Neural progenitor cell (in vitro differentiated cells): Measurements from ENCODE around the gene RPS27L. TPM values are rescaled to one million over a fixed set of nuclear protein-coding genes. Genes with fewer than 3 reads are reported as not detected.

Experiments
- DNase-seq: peaks from one replicate; pipeline ENCODE4 v3.0.0-alpha.2; 2016; ENCODE audit warnings: low spot score
- H2AFZ ChIP-seq: fragments of 200-600 bp; sonication (generic); replicated peaks from 2 replicates; pipeline ENCODE4 v1.6.1; 2016; ENCODE audit warnings: antibody characterized with exemption
- H3F3A ChIP-seq: fragments of 200-600 bp; sonication (generic); 2 replicates; pipeline ENCODE4 v1.6.1; 2016; ENCODE audit warnings: antibody characterized with exemption, low read depth
- H3K27ac ChIP-seq: fragments of 200-600 bp; sonication (generic); 2 replicates; pipeline ENCODE4 v1.5.1; 2016; ENCODE audit warnings: mild to moderate bottlenecking
- H3K27me3 ChIP-seq: fragments of 200-600 bp; sonication (generic); 2 replicates; pipeline ENCODE4 v1.6.1; 2016; ENCODE audit warnings: mild to moderate bottlenecking, moderate library complexity
- H3K36me3 ChIP-seq: fragments of 200-600 bp; sonication (generic); 2 replicates; pipeline ENCODE4 v1.5.1; 2016
- H3K4me1 ChIP-seq: fragments of 200-600 bp; sonication (generic); 2 replicates; pipeline ENCODE4 v1.6.1; 2016; ENCODE audit warnings: mixed run types
- H3K4me2 ChIP-seq: fragments of 200-600 bp; sonication (generic); 2 replicates; pipeline ENCODE4 v1.6.1; 2016
- H3K4me3 ChIP-seq: fragments of 200-600 bp; sonication (generic); 2 replicates; pipeline ENCODE4 v1.5.1; 2016
- H3K79me2 ChIP-seq: fragments of 200-600 bp; sonication (generic); 2 replicates; pipeline ENCODE4 v1.6.1; 2016; ENCODE audit warnings: low read depth
- H3K9ac ChIP-seq: fragments of 200-600 bp; sonication (generic); 2 replicates; pipeline ENCODE4 v1.6.1; 2016
- H3K9me3 ChIP-seq: fragments of 200-600 bp; sonication (generic); 2 replicates; pipeline ENCODE4 v1.5.1; 2016; ENCODE audit warnings: low read depth
- H4K20me1 ChIP-seq: fragments of 200-600 bp; sonication (generic); 2 replicates; pipeline ENCODE4 v1.6.1; 2016; ENCODE audit warnings: low read depth
- H3K27ac Mint-ChIP-seq: 3 replicates; pipeline ENCODE4 v1.8.0; 2021; ENCODE audit warnings: mixed read lengths
- H3K27me3 Mint-ChIP-seq: 2 replicates; pipeline ENCODE4 v1.8.0; 2022; ENCODE audit warnings: low read depth, mild to moderate bottlenecking, inconsistent platforms, moderate library complexity, mixed read lengths; ENCODE audit not compliant: insufficient read depth
- H3K36me3 Mint-ChIP-seq: 3 replicates; pipeline ENCODE4 v1.8.0; 2021; ENCODE audit warnings: mixed read lengths
- H3K4me1 Mint-ChIP-seq: 3 replicates; pipeline ENCODE4 v1.8.0; 2021; ENCODE audit warnings: mixed read lengths
- H3K4me3 Mint-ChIP-seq: 3 replicates; pipeline ENCODE4 v1.8.0; 2021; ENCODE audit warnings: mild to moderate bottlenecking, moderate library complexity, mixed read lengths
- H3K9me3 Mint-ChIP-seq: 3 replicates; pipeline ENCODE4 v1.8.0; 2020; ENCODE audit warnings: mixed read lengths
- CTCF ChIP-seq: fragments of 200-600 bp; sonication (generic); IDR thresholded peaks from 2 replicates; pipeline ENCODE4 v1.5.1; 2017; ENCODE audit warnings: antibody characterized with exemption, mild to moderate bottlenecking
- EZH2 ChIP-seq: fragments of 200-600 bp; sonication (generic); IDR thresholded peaks from 2 replicates; pipeline ENCODE4 v1.6.1; 2017; ENCODE audit warnings: antibody characterized with exemption, mild to moderate bottlenecking, moderate library complexity
- EZH2phosphoT487 ChIP-seq: fragments of 200-600 bp; sonication (generic); IDR thresholded peaks from 2 replicates; pipeline ENCODE4 v1.6.1; 2017; ENCODE audit warnings: antibody characterized with exemption
- total RNA-seq: library from RNA; depleted of rRNA; stranded (reverse); fragments of >200 nt; gene quantifications from 2 replicates; pipeline ENCODE4 v1.2.3, GENCODE V29; 2015; ENCODE audit warnings: low replicate concordance

The RPS27L gene
- total RNA-seq, 1 donor from 2014 or later, result 111 TPM

GRCh38 chr15:63134245-63134985 lies 22.9 kb downstream of the RPS27L start:
- TF ChIP-seq EZH2phosphoT487 (no peak), EZH2 (no peak), CTCF (no peak)
- H3K4me3 ChIP-seq, result no peak overlapping the region
- H3K79me2 ChIP-seq, result no peaks in the 10 kb centered on the region
- H3K27me3 ChIP-seq, result no peaks in the 10 kb centered on the region
- H3K4me2 ChIP-seq, result no peak overlapping the region
- no peaks in the 10 kb centered on the region for H3K4me1 Mint-ChIP-seq
- H3K27me3 Mint-ChIP-seq, result no peaks in the 10 kb centered on the region
- no peak overlapping the region for H3K27ac ChIP-seq
- no peaks in the 10 kb centered on the region for H3K9me3 Mint-ChIP-seq
- no peak for DNase-seq
- H3K4me1 ChIP-seq, result no peaks in the 10 kb centered on the region
- H3K9me3 ChIP-seq, result no peaks in the 10 kb centered on the region
- no peaks in the 10 kb centered on the region for H4K20me1 ChIP-seq
- no peaks in the 10 kb centered on the region for H3F3A ChIP-seq
- no peak overlapping the region for H3K4me3 Mint-ChIP-seq
- H3K9ac ChIP-seq, result no peak overlapping the region
- H3K36me3 ChIP-seq, result no peaks in the 10 kb centered on the region
- peak overlapping the region; percentile 30 for H2AFZ ChIP-seq
- H3K36me3 Mint-ChIP-seq, result peaks cover 2% of the 10 kb centered on the region
- H3K27ac Mint-ChIP-seq, result no peak overlapping the region

- H3K36me3 ChIP-seq, result no peaks in the 10 kb centered on the region
- H3K27me3 ChIP-seq, result no peaks in the 10 kb centered on the region
- H3K9me3 ChIP-seq, result no peaks in the 10 kb centered on the region
- H3K4me1 ChIP-seq, result no peaks in the 10 kb centered on the region
- Mint-ChIP-seq H3K27me3 (no peaks in the 10 kb centered on the region), H3K4me3 (no peak overlapping the region), H3K9me3 (no peaks in the 10 kb centered on the region), H3K27ac (no peak overlapping the region), H3K36me3 (peaks cover 5% of the 10 kb centered on the region), H3K4me1 (no peaks in the 10 kb centered on the region)
- H3K79me2 ChIP-seq, result no peaks in the 10 kb centered on the region
- DNase-seq, result no peak
- no peaks in the 10 kb centered on the region for H4K20me1 ChIP-seq
- H2AFZ ChIP-seq, result peak overlapping the region; percentile 30
- H3K9ac ChIP-seq, result no peak overlapping the region
- H3K4me3 ChIP-seq, result no peak overlapping the region
- no peak overlapping the region for H3K27ac ChIP-seq
- TF ChIP-seq EZH2, result no peak
- TF ChIP-seq EZH2phosphoT487, result no peak
- no peak for TF ChIP-seq CTCF
- H3F3A ChIP-seq, result no peaks in the 10 kb centered on the region
- no peak overlapping the region for H3K4me2 ChIP-seq
Measured at GRCh38 chr15:63133786-63134185, 23.5 kb downstream of the RPS27L start.

DNA sequence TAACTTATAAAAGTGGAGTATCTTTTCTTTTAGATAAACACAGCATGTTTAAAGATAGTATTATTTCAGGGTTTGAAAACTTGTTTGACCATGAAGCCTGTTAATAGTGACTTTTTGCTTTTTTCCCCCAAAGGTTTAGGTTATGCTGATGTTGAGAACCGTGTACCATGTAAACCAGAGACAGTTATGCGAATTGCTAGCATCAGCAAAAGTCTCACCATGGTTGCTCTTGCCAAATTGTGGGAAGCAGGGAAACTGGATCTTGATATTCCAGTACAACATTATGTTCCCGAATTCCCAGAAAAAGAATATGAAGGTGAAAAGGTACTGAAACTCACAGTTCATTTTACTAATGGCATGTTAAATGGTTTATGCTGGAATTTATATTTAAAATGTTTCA lies 30.6 kb downstream of the RPS27L start:
- Histone ChIP-seq H3K79me2 (no peaks in the 10 kb centered on the region), H3K9me3 (no peaks in the 10 kb centered on the region), H3K27ac (no peak overlapping the region), H3K27me3 (no peaks in the 10 kb centered on the region), H3K9ac (no peak overlapping the region), H4K20me1 (no peaks in the 10 kb centered on the region), H2AFZ (no peak overlapping the region), H3K36me3 (no peaks in the 10 kb centered on the region), H3K4me3 (no peak overlapping the region), H3K4me2 (no peak overlapping the region), H3F3A (peaks cover 6% of the 10 kb centered on the region), H3K4me1 (no peaks in the 10 kb centered on the region)
- TF ChIP-seq EZH2 (no peak), EZH2phosphoT487 (no peak), CTCF (no peak)
- H3K9me3 Mint-ChIP-seq, result no peaks in the 10 kb centered on the region
- H3K27me3 Mint-ChIP-seq, result peaks cover 2% of the 10 kb centered on the region
- no peak overlapping the region for H3K27ac Mint-ChIP-seq
- H3K36me3 Mint-ChIP-seq, result peaks cover 14% of the 10 kb centered on the region
- peaks cover 11% of the 10 kb centered on the region for H3K4me1 Mint-ChIP-seq
- DNase-seq, result no peak
- no peak overlapping the region for H3K4me3 Mint-ChIP-seq
